ENCODE results near the gene RPS21. TPM values are rescaled to one million over a fixed set of nuclear protein-coding genes. Genes with fewer than 3 reads are reported as not detected.

Gene RPS21
- total and polyA plus RNA-seq, 4 donors, result 278 to 1,588 (median 439) TPM

GRCh38 chr20:62393335-62393665 is 6.4 kb downstream of the RPS21 start:
- H3K27me3 ChIP-seq (ENCODE audit: control insufficient read depth in 4 of 4, insufficient read depth in 4 of 4, low read length in 3 of 4), result no peaks in the 10 kb centered on the region
- no peak overlapping the region for H3K4me3 ChIP-seq (ENCODE audit: low read depth in 1 of 3, low read length in 3 of 3)
- H3K4me1 ChIP-seq (ENCODE audit: control insufficient read depth in 4 of 4, insufficient read depth in 4 of 4, low read length in 3 of 4), result peaks cover 3 to 25% (median 19%) of the 10 kb centered on the region in 4 donors
- no peak overlapping the region for H3K9ac ChIP-seq (ENCODE audit: low read depth in 1 of 2, low read length in 2 of 2)
- peaks cover 0 to 15% (median 4%) of the 10 kb centered on the region in 4 donors for H3K36me3 ChIP-seq (ENCODE audit: control insufficient read depth in 4 of 4, insufficient read depth in 3 of 4, low read depth in 1 of 4, low read length in 3 of 4)
- TF ChIP-seq GABPA (IDR thresholded peaks at IDR 0.05 in 1 of 2, conservative IDR thresholded peaks at IDR 0.05 in 1 of 2) (no peak), MAX (IDR thresholded peaks at IDR 0.05) (no peak), HNF4G (IDR thresholded peaks at IDR 0.05) (no peak), CTCF (IDR thresholded peaks at IDR 0.05; ENCODE audit: low read depth, low read length, missing input control) (no peak), EGR1 (IDR thresholded peaks at IDR 0.05; ENCODE audit: low read depth in 2 of 2) (no peak), RAD21 (IDR thresholded peaks at IDR 0.05) (no peak), JUND (IDR thresholded peaks at IDR 0.05) (no peak)
- TF ChIP-seq, protein P1, sequence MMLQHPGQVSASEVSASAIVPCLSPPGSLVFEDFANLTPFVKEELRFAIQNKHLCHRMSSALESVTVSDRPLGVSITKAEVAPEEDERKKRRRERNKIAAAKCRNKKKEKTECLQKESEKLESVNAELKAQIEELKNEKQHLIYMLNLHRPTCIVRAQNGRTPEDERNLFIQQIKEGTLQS (IDR thresholded peaks at IDR 0.05), result no peak
- no peaks in the 10 kb centered on the region for H3K9me3 ChIP-seq (ENCODE audit: control insufficient read depth in 4 of 4, low read length in 3 of 4)
- H3K27ac ChIP-seq (ENCODE audit: low read depth in 1 of 2, low read length in 2 of 2), result no peak overlapping the region
- DNase-seq (ENCODE audit: low spot score), result no peak
- WGBS, result 86% methylated on average over 12 of the region's 12 CpGs

DNA sequence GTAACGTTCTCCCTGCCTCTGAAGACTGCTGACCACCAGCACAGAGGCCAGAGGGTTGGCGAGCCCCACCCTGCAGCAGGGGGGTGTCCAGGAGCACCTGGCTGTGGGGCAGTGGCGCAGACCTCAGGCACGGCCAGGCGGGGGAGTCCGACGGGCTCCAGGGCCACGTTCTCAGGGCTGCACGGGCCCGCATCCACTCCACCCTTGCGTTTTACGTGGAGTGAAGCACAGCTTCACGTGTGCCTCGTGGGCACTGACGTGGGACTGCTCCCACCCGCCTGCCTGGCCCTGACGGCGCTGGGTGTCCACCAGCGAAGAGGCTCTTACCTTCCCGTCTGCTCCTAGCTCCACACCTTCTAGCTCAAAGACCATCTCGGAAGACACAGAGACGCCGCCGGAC is 6.9 kb downstream of the RPS21 start:
- no peak overlapping the region for H3K9ac ChIP-seq (ENCODE audit: low read depth in 1 of 2, low read length in 2 of 2)
- TF ChIP-seq YY1 (IDR thresholded peaks at IDR 0.05), result no peak
- no peak for TF ChIP-seq TAF1 (conservative IDR thresholded peaks at IDR 0.05)
- TF ChIP-seq CTCF (IDR thresholded peaks at IDR 0.05; ENCODE audit: low read depth, low read length, missing input control), result no peak
- TF ChIP-seq FOXA1 (IDR thresholded peaks at IDR 0.05), result no peak
- no peak for TF ChIP-seq FOXA2 (IDR thresholded peaks at IDR 0.05)
- TF ChIP-seq RXRA (IDR thresholded peaks at IDR 0.05), result no peak
- TF ChIP-seq HNF4A (conservative IDR thresholded peaks at IDR 0.05), result no peak
- no peak for TF ChIP-seq HNF4G (IDR thresholded peaks at IDR 0.05)
- TF ChIP-seq EGR1 (IDR thresholded peaks at IDR 0.05; ENCODE audit: low read depth in 2 of 2), result no peak
- TF ChIP-seq, protein P2, sequence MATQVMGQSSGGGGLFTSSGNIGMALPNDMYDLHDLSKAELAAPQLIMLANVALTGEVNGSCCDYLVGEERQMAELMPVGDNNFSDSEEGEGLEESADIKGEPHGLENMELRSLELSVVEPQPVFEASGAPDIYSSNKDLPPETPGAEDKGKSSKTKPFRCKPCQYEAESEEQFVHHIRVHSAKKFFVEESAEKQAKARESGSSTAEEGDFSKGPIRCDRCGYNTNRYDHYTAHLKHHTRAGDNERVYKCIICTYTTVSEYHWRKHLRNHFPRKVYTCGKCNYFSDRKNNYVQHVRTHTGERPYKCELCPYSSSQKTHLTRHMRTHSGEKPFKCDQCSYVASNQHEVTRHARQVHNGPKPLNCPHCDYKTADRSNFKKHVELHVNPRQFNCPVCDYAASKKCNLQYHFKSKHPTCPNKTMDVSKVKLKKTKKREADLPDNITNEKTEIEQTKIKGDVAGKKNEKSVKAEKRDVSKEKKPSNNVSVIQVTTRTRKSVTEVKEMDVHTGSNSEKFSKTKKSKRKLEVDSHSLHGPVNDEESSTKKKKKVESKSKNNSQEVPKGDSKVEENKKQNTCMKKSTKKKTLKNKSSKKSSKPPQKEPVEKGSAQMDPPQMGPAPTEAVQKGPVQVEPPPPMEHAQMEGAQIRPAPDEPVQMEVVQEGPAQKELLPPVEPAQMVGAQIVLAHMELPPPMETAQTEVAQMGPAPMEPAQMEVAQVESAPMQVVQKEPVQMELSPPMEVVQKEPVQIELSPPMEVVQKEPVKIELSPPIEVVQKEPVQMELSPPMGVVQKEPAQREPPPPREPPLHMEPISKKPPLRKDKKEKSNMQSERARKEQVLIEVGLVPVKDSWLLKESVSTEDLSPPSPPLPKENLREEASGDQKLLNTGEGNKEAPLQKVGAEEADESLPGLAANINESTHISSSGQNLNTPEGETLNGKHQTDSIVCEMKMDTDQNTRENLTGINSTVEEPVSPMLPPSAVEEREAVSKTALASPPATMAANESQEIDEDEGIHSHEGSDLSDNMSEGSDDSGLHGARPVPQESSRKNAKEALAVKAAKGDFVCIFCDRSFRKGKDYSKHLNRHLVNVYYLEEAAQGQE (IDR thresholded peaks at IDR 0.05), result no peak
- no peak for TF ChIP-seq MAX (IDR thresholded peaks at IDR 0.05)
- TF ChIP-seq, protein P1 (IDR thresholded peaks at IDR 0.05), result no peak
- no peak for TF ChIP-seq JUND (IDR thresholded peaks at IDR 0.05)
- H3K4me1 ChIP-seq (ENCODE audit: control insufficient read depth in 4 of 4, insufficient read depth in 4 of 4, low read length in 3 of 4), result peaks cover 3 to 22% (median 17%) of the 10 kb centered on the region in 4 donors
- DNase-seq (ENCODE audit: low spot score), result no peak
- H3K36me3 ChIP-seq (ENCODE audit: control insufficient read depth in 4 of 4, insufficient read depth in 3 of 4, low read depth in 1 of 4, low read length in 3 of 4), result peaks cover 0 to 10% (median 2%) of the 10 kb centered on the region in 4 donors
- WGBS, result 96% methylated on average over 24 of the region's 24 CpGs
- H3K27me3 ChIP-seq (ENCODE audit: control insufficient read depth in 4 of 4, insufficient read depth in 4 of 4, low read length in 3 of 4), result no peaks in the 10 kb centered on the region
- no peak overlapping the region for H3K4me3 ChIP-seq (ENCODE audit: low read depth in 1 of 3, low read length in 3 of 3)
- no peaks in the 10 kb centered on the region for H3K9me3 ChIP-seq (ENCODE audit: control insufficient read depth in 4 of 4, low read length in 3 of 4)
- no peak overlapping the region for H3K27ac ChIP-seq (ENCODE audit: low read depth in 1 of 2, low read length in 2 of 2)

Measured in liver (tissue), 9 donors.